K562 (cell line): ENCODE measurements around the gene APCDD1. TPM values are rescaled to one million over a fixed set of nuclear protein-coding genes. Genes with fewer than 3 reads are reported as not detected.
A peak's percentile ranks its signal among the peaks of the same experiment; 100 is the strongest.

ENCODE experiments used
- MAFK ChIP-seq: IDR thresholded peaks from 2 replicates; pipeline ENCODE4 v1.6.1; 2011; ENCODE audit warnings: low read length, improper control_type of control experiment
- ZNF232 ChIP-seq: sonication (generic); formaldehyde crosslinking; IDR thresholded peaks from 2 replicates; pipeline ENCODE4 v1.8.0; 2022; ENCODE audit warnings: mild to moderate bottlenecking, missing genetic modification reagents
- polyA plus RNA-seq, 8 experiments: library from polyadenylated mRNA; depleted of rRNA in 4 of 8; stranded (reverse) in 5 of 8; unstranded in 3 of 8; fragments of >200 nt; fragmentation: Nextera tagmentation in 2 of 8; fragmentation: Illumina TruSeq in 1 of 8; extraction: Ambion mirVana in 2 of 8; extraction: Trizol in 1 of 8; gene quantifications; 2 replicates each; pipeline versions ENCODE4 v1.2.1 to v1.2.3, GENCODE V29; 2011 to 2014; ENCODE audit warnings: inconsistent platforms in 1 of 8, missing spikeins in 1 of 8
- total RNA-seq, 7 experiments: library from RNA; depleted of rRNA in 6 of 7; stranded (reverse); fragments of >200 nt in 6 of 7; fragmentation: Illumina TruSeq in 2 of 7; extraction: Trizol in 2 of 7; gene quantifications; 2 replicates each; pipeline versions ENCODE4 v1.2.1 to v1.2.3, GENCODE V29; 2011 to 2021; ENCODE audit warnings: low replicate concordance in 1 of 7
- TF ChIP-seq, protein P1 (sequence below): fragments of 250-450 bp; sonication (Bioruptor Pico); IDR thresholded peaks from 2 replicates; pipeline ENCODE4 v1.5.0; 2020; ENCODE audit warnings: mild to moderate bottlenecking, borderline replicate concordance
- TF ChIP-seq, protein P2 (sequence below): fragments of 450-650 bp; IDR thresholded peaks from 2 replicates; pipeline ENCODE4 v1.6.1; 2016; ENCODE audit warnings: low read depth

Gene APCDD1
- total and polyA plus RNA-seq, 9 of the 15 experiments (the other 6 are each of a cell fraction or from before 2014, with no cell fraction given) = 0.07 TPM; not detected in 8

DNA sequence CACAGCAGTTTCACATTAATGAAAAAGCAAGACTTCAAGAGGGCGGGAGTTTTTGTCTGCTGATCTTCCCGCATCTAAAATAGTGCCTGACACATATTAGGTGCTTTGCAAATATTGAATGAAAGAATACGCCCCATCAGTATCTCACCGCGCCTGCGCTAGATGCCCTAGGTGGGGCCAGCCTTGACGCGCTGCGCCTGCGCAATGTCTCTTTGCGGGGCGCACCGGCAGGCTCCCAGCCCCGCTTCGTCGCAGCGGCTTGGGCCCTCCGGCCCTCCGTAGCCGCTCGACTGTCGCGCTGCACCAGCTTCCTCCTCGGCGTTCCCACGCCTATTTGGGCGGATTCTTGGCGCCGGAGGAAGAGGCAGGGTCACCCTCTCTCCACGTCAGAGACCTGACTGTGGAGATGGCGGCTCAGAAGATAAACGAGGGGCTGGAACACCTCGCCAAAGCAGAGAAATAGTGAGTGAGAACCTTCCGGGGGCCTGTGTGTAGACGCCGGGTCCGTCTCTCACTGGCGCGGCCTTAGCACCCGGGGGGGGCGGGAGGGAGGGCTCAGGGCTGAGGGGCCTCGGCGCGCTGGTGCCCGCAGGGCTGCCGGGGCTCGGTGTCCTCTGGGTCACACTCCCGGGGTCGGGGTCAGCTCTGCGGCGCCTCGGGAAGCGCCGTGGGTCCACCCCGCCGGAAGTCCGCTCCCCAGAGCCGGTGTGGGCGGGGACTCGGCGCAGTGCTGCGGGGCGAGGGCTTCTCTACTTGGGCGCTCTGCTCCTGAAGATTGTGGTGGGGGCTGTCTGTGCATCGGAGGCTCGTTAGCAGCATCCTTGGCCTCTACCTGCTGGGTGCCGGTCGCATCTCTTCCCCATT lies 71.5 kb downstream of the APCDD1 start, which contains the start of gene NAPG (continued):
- TF ChIP-seq, protein P1, sequence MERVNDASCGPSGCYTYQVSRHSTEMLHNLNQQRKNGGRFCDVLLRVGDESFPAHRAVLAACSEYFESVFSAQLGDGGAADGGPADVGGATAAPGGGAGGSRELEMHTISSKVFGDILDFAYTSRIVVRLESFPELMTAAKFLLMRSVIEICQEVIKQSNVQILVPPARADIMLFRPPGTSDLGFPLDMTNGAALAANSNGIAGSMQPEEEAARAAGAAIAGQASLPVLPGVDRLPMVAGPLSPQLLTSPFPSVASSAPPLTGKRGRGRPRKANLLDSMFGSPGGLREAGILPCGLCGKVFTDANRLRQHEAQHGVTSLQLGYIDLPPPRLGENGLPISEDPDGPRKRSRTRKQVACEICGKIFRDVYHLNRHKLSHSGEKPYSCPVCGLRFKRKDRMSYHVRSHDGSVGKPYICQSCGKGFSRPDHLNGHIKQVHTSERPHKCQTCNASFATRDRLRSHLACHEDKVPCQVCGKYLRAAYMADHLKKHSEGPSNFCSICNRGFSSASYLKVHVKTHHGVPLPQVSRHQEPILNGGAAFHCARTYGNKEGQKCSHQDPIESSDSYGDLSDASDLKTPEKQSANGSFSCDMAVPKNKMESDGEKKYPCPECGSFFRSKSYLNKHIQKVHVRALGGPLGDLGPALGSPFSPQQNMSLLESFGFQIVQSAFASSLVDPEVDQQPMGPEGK (CRISPR knock-in tag) = no peak
- TF ChIP-seq, protein P2, sequence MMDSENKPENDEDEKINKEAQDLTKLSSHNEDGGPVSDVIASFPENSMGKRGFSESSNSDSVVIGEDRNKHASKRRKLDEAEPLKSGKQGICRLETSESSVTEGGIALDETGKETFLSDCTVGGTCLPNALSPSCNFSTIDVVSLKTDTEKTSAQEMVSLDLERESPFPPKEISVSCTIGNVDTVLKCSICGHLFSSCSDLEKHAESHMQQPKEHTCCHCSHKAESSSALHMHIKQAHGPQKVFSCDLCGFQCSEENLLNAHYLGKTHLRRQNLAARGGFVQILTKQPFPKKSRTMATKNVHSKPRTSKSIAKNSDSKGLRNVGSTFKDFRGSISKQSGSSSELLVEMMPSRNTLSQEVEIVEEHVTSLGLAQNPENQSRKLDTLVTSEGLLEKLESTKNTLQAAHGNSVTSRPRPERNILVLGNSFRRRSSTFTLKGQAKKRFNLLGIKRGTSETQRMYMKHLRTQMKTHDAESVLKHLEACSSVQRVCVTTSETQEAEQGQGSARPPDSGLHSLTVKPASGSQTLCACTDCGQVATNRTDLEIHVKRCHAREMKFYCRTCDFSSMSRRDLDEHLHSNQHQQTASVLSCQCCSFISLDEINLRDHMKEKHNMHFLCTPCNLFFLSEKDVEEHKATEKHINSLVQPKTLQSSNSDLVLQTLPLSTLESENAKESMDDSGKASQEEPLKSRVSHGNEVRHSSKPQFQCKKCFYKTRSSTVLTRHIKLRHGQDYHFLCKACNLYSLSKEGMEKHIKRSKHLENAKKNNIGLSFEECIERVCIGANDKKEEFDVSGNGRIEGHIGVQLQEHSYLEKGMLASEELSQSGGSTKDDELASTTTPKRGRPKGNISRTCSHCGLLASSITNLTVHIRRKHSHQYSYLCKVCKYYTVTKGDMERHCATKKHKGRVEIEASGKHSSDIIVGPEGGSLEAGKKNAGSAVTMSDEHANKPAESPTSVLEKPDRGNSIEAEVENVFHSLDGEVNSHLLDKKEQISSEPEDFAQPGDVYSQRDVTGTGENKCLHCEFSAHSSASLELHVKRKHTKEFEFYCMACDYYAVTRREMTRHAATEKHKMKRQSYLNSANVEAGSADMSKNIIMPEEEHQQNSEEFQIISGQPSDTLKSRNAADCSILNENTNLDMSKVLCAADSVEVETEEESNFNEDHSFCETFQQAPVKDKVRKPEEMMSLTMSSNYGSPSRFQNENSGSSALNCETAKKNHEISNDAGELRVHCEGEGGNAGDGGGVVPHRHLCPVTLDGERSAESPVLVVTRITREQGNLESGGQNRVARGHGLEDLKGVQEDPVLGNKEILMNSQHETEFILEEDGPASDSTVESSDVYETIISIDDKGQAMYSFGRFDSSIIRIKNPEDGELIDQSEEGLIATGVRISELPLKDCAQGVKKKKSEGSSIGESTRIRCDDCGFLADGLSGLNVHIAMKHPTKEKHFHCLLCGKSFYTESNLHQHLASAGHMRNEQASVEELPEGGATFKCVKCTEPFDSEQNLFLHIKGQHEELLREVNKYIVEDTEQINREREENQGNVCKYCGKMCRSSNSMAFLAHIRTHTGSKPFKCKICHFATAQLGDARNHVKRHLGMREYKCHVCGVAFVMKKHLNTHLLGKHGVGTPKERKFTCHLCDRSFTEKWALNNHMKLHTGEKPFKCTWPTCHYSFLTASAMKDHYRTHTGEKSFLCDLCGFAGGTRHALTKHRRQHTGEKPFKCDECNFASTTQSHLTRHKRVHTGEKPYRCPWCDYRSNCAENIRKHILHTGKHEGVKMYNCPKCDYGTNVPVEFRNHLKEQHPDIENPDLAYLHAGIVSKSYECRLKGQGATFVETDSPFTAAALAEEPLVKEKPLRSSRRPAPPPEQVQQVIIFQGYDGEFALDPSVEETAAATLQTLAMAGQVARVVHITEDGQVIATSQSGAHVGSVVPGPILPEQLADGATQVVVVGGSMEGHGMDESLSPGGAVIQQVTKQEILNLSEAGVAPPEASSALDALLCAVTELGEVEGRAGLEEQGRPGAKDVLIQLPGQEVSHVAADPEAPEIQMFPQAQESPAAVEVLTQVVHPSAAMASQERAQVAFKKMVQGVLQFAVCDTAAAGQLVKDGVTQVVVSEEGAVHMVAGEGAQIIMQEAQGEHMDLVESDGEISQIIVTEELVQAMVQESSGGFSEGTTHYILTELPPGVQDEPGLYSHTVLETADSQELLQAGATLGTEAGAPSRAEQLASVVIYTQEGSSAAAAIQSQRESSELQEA = peak; percentile 98
- no peak for TF ChIP-seq ZNF232 (CRISPR knock-in tag)
- TF ChIP-seq MAFK = 0 out of 2 replicates have a peak, but pooled peaks have one; percentile 12
